Natural killer cell treated with Interleukin-12 subunit alpha and Interleukin-12 subunit beta and Interleukin-15 and Interleukin-18, amount 100 ng/mL, for 72 hours (primary cell): ENCODE results near the gene NKX2-3. TPM values are rescaled to one million over a fixed set of nuclear protein-coding genes. Genes with fewer than 3 reads are reported as not detected.
A peak's percentile ranks its signal among the peaks of the same experiment; 100 is the strongest.

Experiments used
- ATAC-seq, 2 donors: fragments of 150-1000 bp; cut with Tn5 transposase in 1 of 2; sonication (Bioruptor Pico), chemical (Tn5 transposase) in 1 of 2; 2 replicates each; pipeline ENCODE4 v1.10.0; 2021
- DNase-seq: peaks from one replicate; pipeline ENCODE4 v3.0.0; 2022; ENCODE audit warnings: low spot score
- H3K27ac Mint-ChIP-seq, 2 donors: 1 replicate in 1 of 2; 2 replicates in 1 of 2; pipeline ENCODE4 v1.8.0; 2022; ENCODE audit warnings: mixed read lengths in 2 of 2, mild to moderate bottlenecking in 1 of 2, moderate library complexity in 1 of 2
- H3K27me3 Mint-ChIP-seq, 2 donors: 1 replicate in 1 of 2; 2 replicates in 1 of 2; pipeline ENCODE4 v1.8.0; 2022; ENCODE audit warnings: mixed read lengths in 2 of 2
- H3K36me3 Mint-ChIP-seq: one replicate; pipeline ENCODE4 v1.8.0; 2022; ENCODE audit warnings: mixed read lengths
- H3K4me1 Mint-ChIP-seq, 2 donors: 1 replicate in 1 of 2; 2 replicates in 1 of 2; pipeline ENCODE4 v1.8.0; 2022; ENCODE audit warnings: low read depth in 2 of 2, mixed read lengths in 2 of 2, mild to moderate bottlenecking in 1 of 2
- H3K4me3 Mint-ChIP-seq: one replicate; pipeline ENCODE4 v1.8.0; 2022; ENCODE audit warnings: mixed read lengths
- H3K9me3 Mint-ChIP-seq: 2 replicates; pipeline ENCODE4 v1.8.0; 2022; ENCODE audit warnings: mixed read lengths
- total RNA-seq, 2 donors: library from RNA; stranded (reverse); gene quantifications; one replicate each; pipeline ENCODE4 v1.2.3, GENCODE V29; 2022

Gene NKX2-3
- total RNA-seq, 2 donors from 2014 or later: not detected

DNA sequence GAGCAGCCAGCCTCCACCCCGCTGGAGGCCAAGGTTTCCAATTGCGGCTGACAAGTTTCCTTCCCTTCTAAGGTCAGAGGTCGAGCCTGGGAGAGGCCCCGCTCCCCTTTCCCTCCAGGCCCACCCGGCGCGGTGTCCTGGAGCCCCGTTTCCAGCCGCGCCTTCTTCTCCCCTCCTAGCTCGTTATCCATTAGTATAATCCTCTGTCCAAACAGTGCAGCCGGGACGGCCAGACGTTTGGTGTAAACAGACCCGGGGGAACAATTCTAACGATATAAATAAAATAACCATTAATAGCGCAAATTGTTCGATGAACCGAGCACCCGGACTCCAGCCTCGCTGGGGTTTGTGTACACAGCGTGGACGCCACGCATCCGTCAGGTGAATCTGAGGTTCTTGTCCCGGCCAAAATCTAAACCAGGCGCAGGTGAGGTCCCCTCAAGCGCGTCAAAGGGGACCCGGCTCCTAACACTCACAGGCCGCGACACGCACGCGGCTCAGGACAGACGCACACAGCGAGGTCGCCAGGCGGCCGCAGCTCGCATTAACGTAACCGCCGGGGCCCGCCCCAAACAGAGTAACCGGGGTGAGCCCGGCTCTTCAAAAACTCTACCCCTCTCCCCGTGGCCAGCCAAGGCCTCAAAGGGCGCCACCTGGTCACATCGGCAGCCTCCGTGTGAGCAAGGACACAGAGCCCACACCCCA is 10.8 kb upstream of the NKX2-3 start:
- ATAC-seq (no peak), DNase-seq (no peak)
- Mint-ChIP-seq H3K27me3 (peaks cover 35 to 57% of the 10 kb centered on the region in 2 donors), H3K9me3 (no peaks in the 10 kb centered on the region), H3K4me3 (no peak overlapping the region), H3K36me3 (no peaks in the 10 kb centered on the region), H3K27ac (no peak overlapping the region), H3K4me1 (peaks cover 7 to 8% of the 10 kb centered on the region in 2 donors)

DNA sequence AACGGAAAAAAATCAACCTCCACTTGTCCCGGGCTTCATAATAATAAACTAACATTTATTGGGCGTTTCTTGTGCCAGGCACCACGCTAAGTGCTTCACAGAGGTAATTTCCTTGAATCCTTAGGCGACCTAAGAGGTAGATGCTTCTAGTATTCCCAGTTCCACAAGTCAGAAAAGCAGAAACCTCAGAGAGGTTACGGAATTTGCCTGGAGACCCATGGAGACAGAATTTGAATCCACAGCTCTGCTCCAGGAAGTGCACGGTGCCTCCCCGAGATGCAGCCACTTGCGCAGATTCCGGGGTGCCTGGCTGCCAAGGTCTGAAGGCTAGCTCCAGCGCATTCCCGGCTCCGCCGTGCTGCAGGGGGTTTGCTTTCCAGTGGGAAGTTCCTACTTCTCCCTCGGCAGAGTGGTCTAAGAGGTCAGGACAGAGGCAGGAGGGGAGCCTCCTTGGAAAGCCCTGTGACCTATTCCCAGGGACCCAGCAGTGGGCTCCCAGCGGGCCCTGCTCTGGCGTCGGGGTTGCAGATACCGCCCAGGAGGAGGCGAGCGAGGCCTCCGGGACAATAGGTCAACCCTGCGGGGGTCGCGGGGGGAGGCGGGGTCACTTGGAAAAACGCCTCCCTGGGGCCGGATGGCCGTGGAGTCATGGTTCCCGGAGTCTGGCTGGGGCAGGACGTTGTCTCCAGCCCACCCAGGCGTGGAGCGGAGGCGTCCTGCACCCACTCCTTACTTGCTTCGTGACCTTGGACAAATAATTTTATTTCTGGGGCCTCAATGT is 10.1 kb upstream of the NKX2-3 start:
- Mint-ChIP-seq H3K9me3 (no peaks in the 10 kb centered on the region), H3K4me3 (peak overlapping the region; percentile 79), H3K27ac (no peak overlapping the region), H3K36me3 (no peaks in the 10 kb centered on the region), H3K27me3 (peaks cover 37 to 52% of the 10 kb centered on the region in 2 donors), H3K4me1 (peaks cover 7 to 8% of the 10 kb centered on the region in 2 donors)
- ATAC-seq: no peak
- no peak for DNase-seq

- Mint-ChIP-seq H3K36me3 (no peaks in the 10 kb centered on the region), H3K27me3 (peaks cover 41 to 52% of the 10 kb centered on the region in 2 donors), H3K4me1 (peaks cover 8 to 9% of the 10 kb centered on the region in 2 donors), H3K27ac (no peak overlapping the region), H3K4me3 (peak overlapping the region; percentile 79), H3K9me3 (no peaks in the 10 kb centered on the region)
- no peak for DNase-seq
- ATAC-seq: peak in 1 of 2 donors; percentile 61
Observed at GRCh38 chr10:99523251-99523773, 9.4 kb upstream of the NKX2-3 start.

DNA sequence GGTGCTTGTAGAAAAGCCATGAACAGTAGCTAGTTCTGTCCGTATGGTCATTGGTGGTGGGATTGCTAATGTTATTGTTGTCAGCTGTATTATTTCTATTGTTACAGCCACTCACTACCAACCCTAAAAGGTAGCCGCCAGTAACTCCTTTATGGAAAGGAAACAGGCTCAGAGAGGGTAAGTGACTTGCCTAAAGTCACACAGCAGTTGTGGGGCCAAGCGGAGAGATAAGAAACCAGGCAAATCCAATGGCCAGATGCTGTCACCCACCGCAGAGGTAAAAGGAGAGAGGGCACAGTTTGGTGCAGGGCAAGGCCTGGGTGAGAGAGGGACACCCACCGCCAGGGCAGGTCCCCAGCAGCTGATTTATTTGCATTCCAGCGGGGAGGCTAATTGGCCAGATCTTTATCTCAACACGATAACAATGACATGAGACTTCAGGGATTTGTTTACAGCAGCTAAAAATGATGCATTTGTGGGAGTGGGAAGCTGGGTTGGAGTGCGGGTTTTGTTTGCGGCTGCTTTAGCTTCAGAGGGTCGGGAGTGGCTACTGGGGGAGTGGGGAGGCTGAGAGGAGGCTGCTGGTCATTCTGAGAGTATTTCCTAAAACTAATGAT is 8.6 kb upstream of the NKX2-3 start:
- Mint-ChIP-seq H3K4me3 (no peak overlapping the region), H3K36me3 (no peaks in the 10 kb centered on the region), H3K9me3 (no peaks in the 10 kb centered on the region)

DNA sequence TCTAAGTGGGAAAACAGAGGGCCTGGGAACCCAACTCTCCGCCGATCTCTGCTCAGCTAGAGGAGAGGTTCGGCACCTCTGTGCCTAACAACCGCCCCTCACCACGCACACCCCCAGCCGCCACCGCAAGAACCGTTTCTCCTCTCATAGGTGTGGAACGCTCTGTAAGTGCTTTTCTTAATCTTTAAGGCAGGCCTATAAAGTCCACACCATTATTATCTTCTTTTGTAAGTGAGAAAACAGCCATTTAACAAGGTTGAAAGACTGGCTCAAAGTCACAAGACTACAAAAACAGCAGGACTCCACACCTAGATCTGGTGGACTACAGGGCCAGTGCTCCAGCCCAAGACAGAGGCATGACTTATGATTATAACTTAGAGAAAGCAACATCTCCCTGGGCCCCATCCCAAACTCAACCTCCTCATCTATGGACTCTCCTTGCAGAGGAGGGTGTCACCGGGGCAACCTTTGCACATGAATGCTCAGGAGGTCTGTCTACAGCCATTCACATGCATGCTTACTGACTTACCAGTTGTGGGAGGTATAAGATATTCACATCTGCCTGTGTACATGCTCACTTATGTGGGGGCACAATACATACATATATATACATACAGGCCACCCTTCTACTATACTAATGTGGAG is 7.9 kb upstream of the NKX2-3 start:
- Mint-ChIP-seq H3K9me3 (no peaks in the 10 kb centered on the region), H3K36me3 (no peaks in the 10 kb centered on the region)
- no peak for ATAC-seq

More for the DNA sequence above, 8.6 kb upstream of the NKX2-3 start:
- ATAC-seq (no peak), DNase-seq (no peak)
- H3K4me1 Mint-ChIP-seq: peaks cover 8 to 9% of the 10 kb centered on the region in 2 donors
- peaks cover 41 to 57% of the 10 kb centered on the region in 2 donors for H3K27me3 Mint-ChIP-seq
- no peak overlapping the region for H3K27ac Mint-ChIP-seq

GRCh38 chr10:99525897-99526296 is 6.8 kb upstream of the NKX2-3 start:
- Mint-ChIP-seq H3K4me1 (peaks cover 15 to 19% of the 10 kb centered on the region in 2 donors), H3K4me3 (no peak overlapping the region), H3K27ac (no peak overlapping the region), H3K27me3 (peaks cover 49 to 72% of the 10 kb centered on the region in 2 donors), H3K36me3 (no peaks in the 10 kb centered on the region), H3K9me3 (no peaks in the 10 kb centered on the region)
- no peak for ATAC-seq
- DNase-seq: no peak

More for the DNA sequence above, 7.9 kb upstream of the NKX2-3 start:
- no peak overlapping the region for H3K27ac Mint-ChIP-seq
- H3K4me1 Mint-ChIP-seq: peaks cover 10% of the 10 kb centered on the region in 2 donors
- H3K27me3 Mint-ChIP-seq: peaks cover 46 to 64% of the 10 kb centered on the region in 2 donors
- DNase-seq: no peak
- no peak overlapping the region for H3K4me3 Mint-ChIP-seq

DNA sequence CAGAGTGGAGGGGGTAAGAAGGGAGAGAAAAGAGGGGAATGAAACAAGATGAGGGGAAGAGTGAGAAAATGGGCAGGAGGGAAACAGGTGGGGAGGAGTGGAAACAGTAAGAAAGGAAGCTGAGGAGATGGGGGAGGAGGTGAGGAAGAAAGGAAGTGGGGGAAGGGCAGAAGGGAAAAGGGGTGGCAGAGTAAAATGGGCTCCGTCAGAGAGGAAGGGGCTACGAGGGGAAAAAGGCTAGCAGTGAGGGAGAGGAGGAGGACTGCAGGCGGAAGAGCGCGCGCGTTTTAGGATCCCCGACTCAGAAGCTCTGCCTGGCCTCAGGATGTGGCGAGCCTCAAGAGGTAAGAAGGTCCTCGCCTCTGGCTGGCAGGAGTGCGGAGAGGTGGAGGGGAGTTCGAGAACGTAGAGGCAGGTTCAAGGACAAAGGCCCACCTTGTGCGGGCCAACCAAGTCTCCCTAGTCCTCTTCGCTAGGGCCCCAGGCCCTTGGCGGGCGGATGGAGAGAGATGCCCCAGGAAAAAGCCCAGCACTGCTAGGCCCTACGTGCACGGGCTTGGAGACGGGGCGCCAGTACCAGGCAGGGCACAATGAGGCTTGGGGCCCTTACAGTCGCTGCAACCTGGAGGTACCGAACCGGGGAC is 5.8 kb upstream of the NKX2-3 start:
- no peak overlapping the region for H3K4me3 Mint-ChIP-seq
- H3K36me3 Mint-ChIP-seq: no peaks in the 10 kb centered on the region
- H3K27ac Mint-ChIP-seq: no peak overlapping the region
- DNase-seq (no peak), ATAC-seq (no peak)
- H3K9me3 Mint-ChIP-seq: no peaks in the 10 kb centered on the region
- peaks cover 18 to 22% of the 10 kb centered on the region in 2 donors for H3K4me1 Mint-ChIP-seq
- peaks cover 56 to 78% of the 10 kb centered on the region in 2 donors for H3K27me3 Mint-ChIP-seq

GRCh38 chr10:99527526-99528493 is 4.9 kb upstream of the NKX2-3 start:
- H3K9me3 Mint-ChIP-seq: no peaks in the 10 kb centered on the region
- H3K4me3 Mint-ChIP-seq: no peak overlapping the region
- ATAC-seq: peak in 1 of 2 donors; percentile 38
- H3K27me3 Mint-ChIP-seq: peaks cover 62 to 86% of the 10 kb centered on the region in 2 donors
- H3K27ac Mint-ChIP-seq: no peak overlapping the region
- H3K36me3 Mint-ChIP-seq: no peaks in the 10 kb centered on the region
- H3K4me1 Mint-ChIP-seq: peaks cover 26 to 30% of the 10 kb centered on the region in 2 donors
- no peak for DNase-seq

GRCh38 chr10:99528494-99529441 is 4.0 kb upstream of the NKX2-3 start:
- Mint-ChIP-seq H3K27ac (no peak overlapping the region), H3K36me3 (no peaks in the 10 kb centered on the region), H3K9me3 (no peaks in the 10 kb centered on the region), H3K27me3 (peaks cover 61 to 85% of the 10 kb centered on the region in 2 donors), H3K4me1 (peaks cover 19 to 22% of the 10 kb centered on the region in 2 donors), H3K4me3 (no peak overlapping the region)
- ATAC-seq (no peak), DNase-seq (no peak)

- DNase-seq (no peak), ATAC-seq (no peak)
- H3K36me3 Mint-ChIP-seq: no peaks in the 10 kb centered on the region
- H3K27ac Mint-ChIP-seq: no peak overlapping the region
- no peaks in the 10 kb centered on the region for H3K9me3 Mint-ChIP-seq
- peaks cover 22 to 25% of the 10 kb centered on the region in 2 donors for H3K4me1 Mint-ChIP-seq
- peak overlapping the region; percentile 59 for H3K4me3 Mint-ChIP-seq
- H3K27me3 Mint-ChIP-seq: peaks cover 64 to 85% of the 10 kb centered on the region in 2 donors
Observed at GRCh38 chr10:99529591-99530107, 3.1 kb upstream of the NKX2-3 start.
